HG02798 (cell line): Measurements from ENCODE around the gene MSI2.

Experiments
- ATAC-seq: cut with Tn5 transposase; IDR thresholded peaks from one replicate; pipeline ENCODE4 v1.9.1; 2021; ENCODE audit warnings: mild to moderate bottlenecking; ENCODE audit not compliant: unreplicated experiment, poor library complexity

The MSI2 gene

GRCh38 chr17:57634713-57635465 lies 378.6 kb downstream of the MSI2 start:
- no peak for ATAC-seq

GRCh38 chr17:57636274-57636673 lies 380.0 kb downstream of the MSI2 start:
- no peak for ATAC-seq

GRCh38 chr17:57636985-57637665 lies 380.8 kb downstream of the MSI2 start:
- peak; percentile 62 for ATAC-seq

GRCh38 chr17:57637666-57638010 lies 381.3 kb downstream of the MSI2 start:
- no peak for ATAC-seq

- ATAC-seq = no peak
Measured at GRCh38 chr17:57638284-57638683, 382.0 kb downstream of the MSI2 start.

GRCh38 chr17:57639381-57639780 lies 383.1 kb downstream of the MSI2 start:
- ATAC-seq = no peak

GRCh38 chr17:57640079-57640478 lies 383.8 kb downstream of the MSI2 start:
- no peak for ATAC-seq

GRCh38 chr17:57641761-57642160 lies 385.4 kb downstream of the MSI2 start:
- ATAC-seq = no peak

- ATAC-seq = no peak
Measured at GRCh38 chr17:57643062-57643461, 386.7 kb downstream of the MSI2 start.

GRCh38 chr17:57644326-57644725 lies 388.0 kb downstream of the MSI2 start:
- no peak for ATAC-seq

- no peak for ATAC-seq
Measured at GRCh38 chr17:57645950-57646665, 389.8 kb downstream of the MSI2 start.

- ATAC-seq = no peak
Measured at GRCh38 chr17:57648720-57649119, 392.4 kb downstream of the MSI2 start.

GRCh38 chr17:57649191-57649590 lies 392.9 kb downstream of the MSI2 start:
- ATAC-seq = no peak

- ATAC-seq = no peak
Measured at GRCh38 chr17:57649731-57650484, 393.6 kb downstream of the MSI2 start.

GRCh38 chr17:57650548-57650947 lies 394.2 kb downstream of the MSI2 start:
- ATAC-seq = no peak

- ATAC-seq = no peak
Measured at GRCh38 chr17:57651451-57651850, 395.1 kb downstream of the MSI2 start.

GRCh38 chr17:57651996-57652395 lies 395.7 kb downstream of the MSI2 start:
- no peak for ATAC-seq

- ATAC-seq = no peak
Measured at GRCh38 chr17:57652811-57653210, 396.5 kb downstream of the MSI2 start.

- no peak for ATAC-seq
Measured at GRCh38 chr17:57653279-57653678, 397.0 kb downstream of the MSI2 start.

- no peak for ATAC-seq
Measured at GRCh38 chr17:57654040-57654775, 397.9 kb downstream of the MSI2 start.
